K562 (cell line): Measurements from ENCODE around the gene IMPDH2. TPM values are rescaled to one million over a fixed set of nuclear protein-coding genes. Genes with fewer than 3 reads are reported as not detected.

Source experiments
- BDP1 ChIP-seq: IDR thresholded peaks from 3 replicates; pipeline ENCODE4 v1.6.1; 2011; ENCODE audit not compliant: insufficient read length, insufficient read depth
- CAMTA2 ChIP-seq: fragments of 250-450 bp; sonication (Bioruptor Pico); conservative IDR thresholded peaks from 2 replicates; pipeline ENCODE4 v1.5.1; 2022
- FOXK2 ChIP-seq, 2 experiments: fragments of 450-650 bp; IDR thresholded peaks in 1 of 2; conservative IDR thresholded peaks in 1 of 2; 2 replicates each; pipeline ENCODE4 v1.6.1; 2016; ENCODE audit warnings: low read depth in 2 of 2, mild to moderate bottlenecking in 1 of 2
- KLF13 ChIP-seq: fragments of 450-650 bp; IDR thresholded peaks from 2 replicates; pipeline ENCODE4 v1.6.1; 2016; ENCODE audit warnings: missing genetic modification characterization, low read depth, mild to moderate bottlenecking, missing compliant biosample characterization, moderate library complexity, borderline replicate concordance
- MAZ ChIP-seq, 2 experiments: fragments of 450-650 bp in 1 of 2; sonication (generic) in 1 of 2; formaldehyde crosslinking; IDR thresholded peaks in 1 of 2; conservative IDR thresholded peaks in 1 of 2; 2 replicates each; pipeline versions ENCODE4 v1.4.0 to v1.5.0; 2020; ENCODE audit warnings: mild to moderate bottlenecking in 1 of 2, missing genetic modification reagents in 1 of 2
- NFXL1 ChIP-seq: fragments of 450-650 bp; formaldehyde crosslinking; IDR thresholded peaks from 2 replicates; pipeline ENCODE4 v1.4.0; 2021; ENCODE audit warnings: mild to moderate bottlenecking
- POLR2AphosphoS2 ChIP-seq: IDR thresholded peaks from 2 replicates; pipeline ENCODE4 v1.6.1; 2012; ENCODE audit warnings: low read length, improper control_type of control experiment
- SNRNP70 ChIP-seq: fragments of 200-400 bp; formaldehyde crosslinking; optimal IDR thresholded peaks from 2 replicates; pipeline ENCODE3; 2017; ENCODE audit warnings: low read depth, low read length
- SRSF1 ChIP-seq: fragments of 200-400 bp; formaldehyde crosslinking; IDR thresholded peaks from 2 replicates; pipeline ENCODE4 v1.6.1; 2017; ENCODE audit warnings: mild to moderate bottlenecking, low read depth, low read length, moderate library complexity
- TBP ChIP-seq: optimal IDR thresholded peaks from 2 replicates; pipeline ENCODE3; 2011; ENCODE audit warnings: low read depth, low read length, improper control_type of control experiment
- ZFP1 ChIP-seq: fragments of 450-650 bp; formaldehyde crosslinking; IDR thresholded peaks from 2 replicates; pipeline ENCODE4 v1.4.0; 2020; ENCODE audit warnings: mild to moderate bottlenecking, mixed read lengths
- ZNF12 ChIP-seq: sonication (generic); formaldehyde crosslinking; IDR thresholded peaks from 2 replicates; pipeline ENCODE4 v1.4.0; 2020; ENCODE audit warnings: mild to moderate bottlenecking, missing genetic modification reagents
- ZNF133 ChIP-seq: fragments of 250-450 bp; sonication (Bioruptor Pico); IDR thresholded peaks from 2 replicates; pipeline ENCODE4 v1.4.0; 2020; ENCODE audit warnings: mild to moderate bottlenecking
- ZNF561 ChIP-seq: fragments of 450-650 bp; formaldehyde crosslinking; conservative IDR thresholded peaks from 2 replicates; pipeline ENCODE4 v1.4.0; 2020; ENCODE audit warnings: mild to moderate bottlenecking, moderate library complexity
- ZNF778 ChIP-seq: fragments of 450-650 bp; formaldehyde crosslinking; IDR thresholded peaks from 2 replicates; pipeline ENCODE4 v1.4.0; 2020; ENCODE audit warnings: mild to moderate bottlenecking, moderate library complexity
- polyA plus RNA-seq, 8 experiments: library from polyadenylated mRNA; depleted of rRNA in 4 of 8; stranded (reverse) in 5 of 8; unstranded in 3 of 8; fragments of >200 nt; fragmentation: Nextera tagmentation in 2 of 8; fragmentation: Illumina TruSeq in 1 of 8; extraction: Ambion mirVana in 2 of 8; extraction: Trizol in 1 of 8; gene quantifications; 2 replicates each; pipeline versions ENCODE4 v1.2.1 to v1.2.3, GENCODE V29; 2011 to 2014; ENCODE audit warnings: inconsistent platforms in 1 of 8, missing spikeins in 1 of 8
- total RNA-seq, 7 experiments: library from RNA; depleted of rRNA in 6 of 7; stranded (reverse); fragments of >200 nt in 6 of 7; fragmentation: Illumina TruSeq in 2 of 7; extraction: Trizol in 2 of 7; gene quantifications; 2 replicates each; pipeline versions ENCODE4 v1.2.1 to v1.2.3, GENCODE V29; 2011 to 2021; ENCODE audit warnings: low replicate concordance in 1 of 7
- TF ChIP-seq, protein P1 (sequence below): sonication (generic); formaldehyde crosslinking; IDR thresholded peaks from 2 replicates; pipeline ENCODE4 v1.8.0; 2022; ENCODE audit warnings: missing genetic modification reagents, mild to moderate bottlenecking, borderline replicate concordance
- TF ChIP-seq, protein P2 (sequence below): sonication (generic); formaldehyde crosslinking; IDR thresholded peaks from 2 replicates; pipeline ENCODE4 v1.8.0; 2022; ENCODE audit warnings: mild to moderate bottlenecking, missing genetic modification reagents, borderline replicate concordance
- TF ChIP-seq, protein P3 (sequence below): fragments of 250-450 bp; sonication (Bioruptor Pico); IDR thresholded peaks from 2 replicates; pipeline ENCODE4 v1.8.0; 2021; ENCODE audit warnings: mild to moderate bottlenecking, moderate library complexity
- TF ChIP-seq, protein P4 (sequence below): sonication (generic); formaldehyde crosslinking; IDR thresholded peaks from 2 replicates; pipeline ENCODE4 v1.8.0; 2022; ENCODE audit warnings: mild to moderate bottlenecking, missing genetic modification reagents
- TF ChIP-seq, protein P5 (sequence below): fragments of 250-450 bp; sonication (Bioruptor Pico); IDR thresholded peaks from 2 replicates; pipeline ENCODE4 v1.5.0; 2021; ENCODE audit warnings: mild to moderate bottlenecking, moderate library complexity

The IMPDH2 gene
- total and polyA plus RNA-seq, 9 of the 15 experiments (the other 6 are each of a cell fraction or from before 2014, with no cell fraction given) = 318 to 507 (median 366) TPM

DNA sequence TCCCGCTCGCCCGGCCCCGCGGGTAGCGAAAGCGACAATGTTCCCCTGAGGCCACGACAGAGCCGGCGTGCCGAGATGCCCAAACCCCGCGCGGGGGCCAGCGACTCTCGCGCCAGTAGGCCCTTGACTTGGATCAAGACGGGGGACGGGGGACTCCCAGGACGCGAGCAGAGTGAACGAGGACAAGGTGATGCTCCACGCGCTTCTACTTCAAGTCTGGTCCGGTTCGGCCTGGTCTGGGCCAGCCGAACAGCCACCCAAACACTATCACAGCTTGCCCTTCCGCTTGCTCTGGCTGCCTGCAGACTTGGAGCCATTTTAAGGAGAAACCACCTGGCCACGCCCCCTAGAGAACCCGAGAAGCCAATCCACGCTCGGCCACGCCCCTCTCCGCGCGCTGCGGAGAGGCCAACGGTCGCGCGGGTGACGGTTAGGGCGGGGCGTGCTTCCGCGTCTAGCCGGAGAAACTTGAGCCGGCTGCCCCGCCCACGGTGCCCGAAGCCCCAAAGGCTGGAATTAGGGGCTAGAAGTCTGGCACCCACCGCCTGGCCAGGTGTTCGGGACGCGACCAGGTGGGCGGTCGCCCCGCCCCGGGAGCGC is 7.9 kb downstream of the IMPDH2 start (continued):
- TF ChIP-seq, protein P1, sequence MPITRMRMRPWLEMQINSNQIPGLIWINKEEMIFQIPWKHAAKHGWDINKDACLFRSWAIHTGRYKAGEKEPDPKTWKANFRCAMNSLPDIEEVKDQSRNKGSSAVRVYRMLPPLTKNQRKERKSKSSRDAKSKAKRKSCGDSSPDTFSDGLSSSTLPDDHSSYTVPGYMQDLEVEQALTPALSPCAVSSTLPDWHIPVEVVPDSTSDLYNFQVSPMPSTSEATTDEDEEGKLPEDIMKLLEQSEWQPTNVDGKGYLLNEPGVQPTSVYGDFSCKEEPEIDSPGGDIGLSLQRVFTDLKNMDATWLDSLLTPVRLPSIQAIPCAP (CRISPR knock-in tag) = 0 out of 2 replicates have a peak, but pooled peaks have one; percentile 9
- no peak for TF ChIP-seq SRSF1
- TF ChIP-seq ZNF778 (CRISPR knock-in tag) = no peak
- no peak for TF ChIP-seq BDP1
- TF ChIP-seq NFXL1 = no peak
- peak; percentile 87 for TF ChIP-seq POLR2AphosphoS2
- TF ChIP-seq, protein P2, sequence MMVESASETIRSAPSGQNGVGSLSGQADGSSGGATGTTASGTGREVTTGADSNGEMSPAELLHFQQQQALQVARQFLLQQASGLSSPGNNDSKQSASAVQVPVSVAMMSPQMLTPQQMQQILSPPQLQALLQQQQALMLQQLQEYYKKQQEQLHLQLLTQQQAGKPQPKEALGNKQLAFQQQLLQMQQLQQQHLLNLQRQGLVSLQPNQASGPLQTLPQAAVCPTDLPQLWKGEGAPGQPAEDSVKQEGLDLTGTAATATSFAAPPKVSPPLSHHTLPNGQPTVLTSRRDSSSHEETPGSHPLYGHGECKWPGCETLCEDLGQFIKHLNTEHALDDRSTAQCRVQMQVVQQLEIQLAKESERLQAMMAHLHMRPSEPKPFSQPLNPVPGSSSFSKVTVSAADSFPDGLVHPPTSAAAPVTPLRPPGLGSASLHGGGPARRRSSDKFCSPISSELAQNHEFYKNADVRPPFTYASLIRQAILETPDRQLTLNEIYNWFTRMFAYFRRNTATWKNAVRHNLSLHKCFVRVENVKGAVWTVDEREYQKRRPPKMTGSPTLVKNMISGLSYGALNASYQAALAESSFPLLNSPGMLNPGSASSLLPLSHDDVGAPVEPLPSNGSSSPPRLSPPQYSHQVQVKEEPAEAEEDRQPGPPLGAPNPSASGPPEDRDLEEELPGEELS = no peak
- TF ChIP-seq FOXK2 (conservative IDR thresholded peaks at IDR 0.05 in 1 of 2, IDR thresholded peaks at IDR 0.05 in 1 of 2; ENCODE audit: low read depth in 2 of 2) = no peak
- TF ChIP-seq, protein P3, sequence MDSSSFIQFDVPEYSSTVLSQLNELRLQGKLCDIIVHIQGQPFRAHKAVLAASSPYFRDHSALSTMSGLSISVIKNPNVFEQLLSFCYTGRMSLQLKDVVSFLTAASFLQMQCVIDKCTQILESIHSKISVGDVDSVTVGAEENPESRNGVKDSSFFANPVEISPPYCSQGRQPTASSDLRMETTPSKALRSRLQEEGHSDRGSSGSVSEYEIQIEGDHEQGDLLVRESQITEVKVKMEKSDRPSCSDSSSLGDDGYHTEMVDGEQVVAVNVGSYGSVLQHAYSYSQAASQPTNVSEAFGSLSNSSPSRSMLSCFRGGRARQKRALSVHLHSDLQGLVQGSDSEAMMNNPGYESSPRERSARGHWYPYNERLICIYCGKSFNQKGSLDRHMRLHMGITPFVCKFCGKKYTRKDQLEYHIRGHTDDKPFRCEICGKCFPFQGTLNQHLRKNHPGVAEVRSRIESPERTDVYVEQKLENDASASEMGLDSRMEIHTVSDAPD (CRISPR knock-in tag) = no peak
- no peak; a peak in 1 of 4 replicates for TF ChIP-seq MAZ (CRISPR knock-in tag; conservative IDR thresholded peaks at IDR 0.05 in 1 of 2, IDR thresholded peaks at IDR 0.05 in 1 of 2)
- TF ChIP-seq CAMTA2 (CRISPR knock-in tag) = no peak
- TF ChIP-seq ZNF133 (CRISPR knock-in tag) = no peak
- TF ChIP-seq KLF13 = peak; percentile 45; the same call in 1 of the 2 replicates
- no peak for TF ChIP-seq ZNF12 (CRISPR knock-in tag)
- no peak for TF ChIP-seq SNRNP70
- TF ChIP-seq ZFP1 (CRISPR knock-in tag) = no peak
- TF ChIP-seq, protein P4, sequence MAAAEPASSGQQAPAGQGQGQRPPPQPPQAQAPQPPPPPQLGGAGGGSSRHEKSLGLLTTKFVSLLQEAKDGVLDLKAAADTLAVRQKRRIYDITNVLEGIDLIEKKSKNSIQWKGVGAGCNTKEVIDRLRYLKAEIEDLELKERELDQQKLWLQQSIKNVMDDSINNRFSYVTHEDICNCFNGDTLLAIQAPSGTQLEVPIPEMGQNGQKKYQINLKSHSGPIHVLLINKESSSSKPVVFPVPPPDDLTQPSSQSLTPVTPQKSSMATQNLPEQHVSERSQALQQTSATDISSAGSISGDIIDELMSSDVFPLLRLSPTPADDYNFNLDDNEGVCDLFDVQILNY (CRISPR knock-in tag) = no peak
- no peak for TF ChIP-seq ZNF561 (CRISPR knock-in tag)
- peak; percentile 98 for TF ChIP-seq TBP
- TF ChIP-seq, protein P5, sequence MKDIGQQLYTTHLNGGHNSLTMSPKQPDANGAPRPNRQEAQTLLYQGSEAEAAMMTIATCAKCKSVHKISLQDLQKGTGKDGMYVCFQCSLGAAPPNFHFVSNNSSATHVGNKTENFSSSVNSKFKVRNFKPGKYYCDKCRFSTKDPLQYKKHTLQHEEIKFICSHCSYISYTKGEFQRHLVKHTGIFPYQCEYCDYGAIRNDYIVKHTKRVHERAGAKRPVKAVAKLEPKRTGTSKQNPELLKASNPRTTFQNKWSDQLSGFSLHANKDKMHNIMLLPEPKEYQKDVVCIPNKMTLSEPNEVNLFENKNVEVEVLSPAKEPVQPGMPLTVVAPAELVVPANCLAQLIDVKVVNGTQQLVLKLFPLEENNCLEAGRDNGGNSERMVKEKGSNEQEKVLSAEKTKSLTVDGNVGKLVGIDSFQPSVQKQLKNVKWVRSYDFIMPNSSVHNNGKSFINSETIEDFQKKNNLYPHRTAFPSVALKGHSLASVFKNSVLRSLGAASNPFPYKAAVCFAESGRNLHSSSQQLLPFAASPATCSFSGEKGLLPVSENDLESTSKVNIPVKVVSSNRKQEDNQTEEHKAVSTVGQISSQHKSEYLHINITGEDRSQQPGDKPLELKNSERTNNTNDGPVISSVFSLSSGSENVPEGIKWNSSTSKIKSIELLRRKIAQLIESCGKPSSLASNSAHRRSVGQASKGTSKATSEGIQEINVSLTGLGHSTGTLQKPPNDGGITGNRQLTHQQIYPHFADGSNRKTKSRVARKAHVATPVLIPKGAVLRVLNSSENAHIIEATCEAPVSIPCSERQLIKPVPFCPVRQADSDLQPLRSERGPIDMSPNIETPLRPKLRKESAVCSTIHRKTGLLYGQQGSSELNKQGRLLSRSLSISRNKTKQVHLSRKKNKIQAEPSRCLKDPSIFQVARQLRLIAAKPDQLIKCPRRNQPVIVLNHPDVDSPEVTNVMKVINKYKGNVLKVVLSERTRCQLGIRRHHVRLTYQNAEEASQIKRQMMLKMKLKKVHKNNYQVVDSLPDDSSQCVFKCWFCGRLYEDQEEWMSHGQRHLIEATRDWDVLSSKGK (CRISPR knock-in tag) = no peak
